GM18867 (cell line): Measurements from ENCODE around the gene BPIFB3.

Source experiments
- ATAC-seq: cut with Tn5 transposase; IDR thresholded peaks from one replicate; pipeline ENCODE4 v1.9.1; 2021; ENCODE audit warnings: mild to moderate bottlenecking, moderate library complexity; ENCODE audit not compliant: unreplicated experiment

Gene BPIFB3

GRCh38 chr20:33061658-33062028 lies 7.9 kb downstream of the BPIFB3 start:
- ATAC-seq, result no peak

- ATAC-seq, result no peak
These were observed 8.6 kb downstream of the BPIFB3 start for GRCh38 chr20:33062105-33062824.

- ATAC-seq, result no peak
These were observed 9.1 kb downstream of the BPIFB3 start for GRCh38 chr20:33062825-33063149.

- ATAC-seq, result no peak
These were observed 9.6 kb downstream of the BPIFB3 start for GRCh38 chr20:33063271-33063670.

DNA sequence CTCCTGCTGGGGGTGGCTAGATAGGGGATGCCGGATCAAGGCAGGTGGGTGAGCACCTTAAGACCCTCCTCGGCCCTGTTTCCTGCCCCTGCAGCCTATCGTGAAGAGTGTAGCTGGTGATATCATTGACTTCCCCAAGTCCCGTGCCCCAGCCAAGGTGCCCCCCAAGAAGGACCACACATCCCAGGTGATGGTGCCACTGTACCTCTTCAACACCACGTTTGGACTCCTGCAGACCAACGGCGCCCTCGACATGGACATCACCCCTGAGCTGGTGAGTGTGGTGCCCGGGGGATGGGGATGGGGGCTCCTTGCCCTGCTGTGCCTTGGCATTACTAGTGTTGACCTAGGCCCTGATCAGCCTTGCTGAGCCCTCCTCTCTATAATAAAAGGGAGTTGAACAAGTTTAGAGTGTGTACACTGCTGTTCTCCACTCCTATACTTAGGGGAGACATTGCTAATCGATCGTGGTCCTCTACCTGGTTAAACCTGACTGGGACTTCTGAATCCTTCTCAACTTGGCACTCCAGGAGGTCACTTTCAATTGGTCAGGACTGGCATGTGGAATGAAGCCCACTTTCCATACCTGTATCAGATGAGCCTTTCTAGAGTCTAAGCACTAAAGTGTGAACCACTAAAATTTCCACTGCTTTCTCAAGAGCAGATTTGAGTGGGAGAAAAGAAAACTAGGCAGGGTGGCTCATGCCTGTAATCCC lies 11.0 kb downstream of the BPIFB3 start:
- ATAC-seq, result no peak

GRCh38 chr20:33065785-33066184 lies 12.1 kb downstream of the BPIFB3 start:
- ATAC-seq, result no peak

GRCh38 chr20:33067806-33068205 lies 14.1 kb downstream of the BPIFB3 start:
- ATAC-seq, result no peak

DNA sequence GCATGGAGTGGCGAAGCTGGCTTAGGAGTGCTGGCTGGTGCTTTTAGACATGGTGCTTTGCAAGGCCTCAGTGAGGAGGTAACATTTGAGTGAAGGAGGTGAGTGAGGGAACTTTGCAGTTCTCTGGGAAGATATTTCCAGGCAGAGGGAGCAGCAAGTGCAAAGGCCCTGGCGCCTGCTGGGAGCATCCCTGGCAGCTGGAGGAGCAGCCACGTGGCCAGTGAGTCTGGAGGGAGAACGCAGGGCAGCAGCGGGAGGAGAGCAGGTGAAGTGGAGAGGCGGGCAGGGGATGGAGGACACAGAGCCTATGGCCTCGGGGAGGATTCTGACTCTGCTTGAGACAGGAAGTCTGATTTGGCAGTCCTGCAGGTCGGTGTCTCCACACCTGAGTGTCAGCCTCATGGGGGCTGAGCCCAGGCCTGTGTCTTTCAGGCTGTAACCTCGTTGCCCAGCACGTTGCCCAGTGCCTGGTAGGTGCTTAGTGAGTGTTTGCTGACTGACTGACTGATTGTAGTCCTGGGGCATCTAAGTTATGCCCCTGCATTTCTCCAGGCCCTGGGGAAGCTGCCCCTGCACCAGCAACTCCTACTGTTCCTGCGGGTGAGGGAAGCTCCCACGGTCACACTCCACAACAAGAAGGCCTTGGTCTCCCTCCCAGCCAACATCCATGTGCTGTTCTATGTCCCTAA lies 14.7 kb downstream of the BPIFB3 start:
- no peak for ATAC-seq

- ATAC-seq, result no peak
These were observed 16.0 kb downstream of the BPIFB3 start for GRCh38 chr20:33069673-33070072.

DNA sequence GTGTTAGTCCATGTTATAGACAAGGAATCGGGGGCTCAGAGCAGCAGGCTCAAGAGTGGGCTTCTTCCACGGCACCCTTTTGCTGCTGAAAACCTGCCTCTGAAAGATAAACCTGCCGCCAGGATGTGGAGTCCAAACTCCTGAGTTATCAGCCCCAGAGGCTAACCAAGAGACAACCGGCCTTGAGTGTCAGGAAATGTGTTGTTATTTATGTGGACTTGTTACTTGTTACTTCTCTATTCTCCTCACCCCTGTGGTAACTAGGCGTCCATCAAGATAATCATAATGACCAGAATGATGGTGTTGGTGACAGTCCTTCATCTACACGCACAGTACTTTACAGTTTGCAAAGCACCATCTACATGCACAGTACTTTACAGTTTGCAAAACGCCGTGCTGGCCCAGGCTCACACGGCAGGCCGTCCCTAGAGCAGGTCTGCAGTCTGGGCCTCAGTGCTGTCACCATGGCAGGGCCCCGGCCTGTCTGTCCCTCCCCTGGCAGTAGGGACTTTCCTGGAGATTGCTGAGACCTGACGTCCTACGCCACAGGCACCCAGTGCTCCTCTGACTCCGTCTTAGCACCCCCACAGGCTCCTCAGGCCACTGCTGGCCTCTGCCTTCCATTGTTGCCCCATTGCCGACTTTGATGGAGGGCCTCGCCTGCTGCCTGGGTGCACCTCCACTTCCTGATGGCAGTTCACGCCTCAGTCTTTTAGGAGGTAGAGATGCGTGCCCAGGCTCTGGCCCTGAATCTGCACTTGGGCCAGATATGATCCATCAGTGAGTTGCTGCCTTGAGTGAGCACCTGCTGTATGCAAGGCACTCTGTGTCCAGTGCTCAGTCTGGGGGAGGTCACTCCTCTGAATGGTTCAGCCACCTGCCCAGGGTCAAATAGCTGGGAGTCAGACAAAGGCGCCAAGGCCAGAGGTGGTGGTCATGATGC lies 16.7 kb downstream of the BPIFB3 start:
- ATAC-seq, result no peak

GRCh38 chr20:33071198-33071597 lies 17.5 kb downstream of the BPIFB3 start:
- ATAC-seq, result no peak

DNA sequence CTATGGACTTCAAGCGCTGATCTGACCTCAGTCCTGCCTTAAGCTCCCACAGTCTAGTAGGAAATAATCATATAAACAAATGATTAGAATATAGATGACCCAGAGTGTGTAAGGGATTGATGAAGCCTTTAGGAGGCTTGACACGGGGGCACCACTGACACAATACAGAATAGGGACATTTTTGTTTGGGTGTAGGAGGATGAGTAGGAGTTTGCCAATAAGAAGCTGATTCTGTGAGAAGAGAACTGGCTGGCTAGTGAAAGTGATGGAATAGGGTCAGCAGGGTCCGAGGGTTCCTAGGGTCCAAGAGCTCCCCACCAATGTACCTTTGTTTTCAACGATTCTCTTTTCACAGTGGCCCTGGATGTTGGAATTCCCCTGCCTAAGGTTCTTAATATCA lies 18.7 kb downstream of the BPIFB3 start:
- no peak for ATAC-seq

GRCh38 chr20:33072813-33073212 lies 19.1 kb downstream of the BPIFB3 start:
- no peak for ATAC-seq

GRCh38 chr20:33074675-33075074 lies 21.0 kb downstream of the BPIFB3 start:
- ATAC-seq, result no peak

GRCh38 chr20:33075281-33075680 lies 21.6 kb downstream of the BPIFB3 start:
- no peak for ATAC-seq

DNA sequence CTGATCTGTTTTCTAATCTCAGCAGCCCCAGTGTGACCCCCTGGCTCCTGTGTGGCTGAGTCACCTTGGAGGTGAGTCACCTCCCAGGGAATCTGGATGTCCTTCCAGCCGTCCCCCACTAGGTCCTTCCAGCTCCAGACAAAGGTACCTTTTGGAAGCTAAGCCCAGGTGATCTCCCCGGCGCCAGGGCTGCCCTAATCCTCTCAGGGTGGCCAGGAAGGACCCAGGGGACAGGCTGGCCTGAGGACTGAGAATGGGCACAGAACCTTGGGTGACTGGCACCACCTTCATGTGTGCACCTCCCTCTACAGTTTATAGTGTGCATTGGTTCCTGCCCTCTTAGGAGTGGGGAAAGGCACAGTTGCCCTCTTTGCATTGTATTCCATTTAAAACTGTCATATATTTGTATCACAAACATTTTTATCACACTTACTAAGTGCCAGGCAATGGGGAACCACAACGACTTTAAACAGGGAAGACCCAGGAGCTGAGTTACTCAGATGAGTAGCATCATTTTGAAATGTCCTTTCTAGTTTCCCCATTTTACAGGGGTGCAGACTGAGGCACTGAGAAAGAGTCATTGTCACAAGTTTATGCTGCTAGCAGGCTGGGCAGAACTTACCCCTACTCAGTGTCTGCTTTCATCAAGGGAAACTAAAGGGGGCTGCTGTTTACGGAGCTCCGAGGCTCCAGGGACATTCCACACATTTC lies 23.1 kb downstream of the BPIFB3 start:
- no peak for ATAC-seq

DNA sequence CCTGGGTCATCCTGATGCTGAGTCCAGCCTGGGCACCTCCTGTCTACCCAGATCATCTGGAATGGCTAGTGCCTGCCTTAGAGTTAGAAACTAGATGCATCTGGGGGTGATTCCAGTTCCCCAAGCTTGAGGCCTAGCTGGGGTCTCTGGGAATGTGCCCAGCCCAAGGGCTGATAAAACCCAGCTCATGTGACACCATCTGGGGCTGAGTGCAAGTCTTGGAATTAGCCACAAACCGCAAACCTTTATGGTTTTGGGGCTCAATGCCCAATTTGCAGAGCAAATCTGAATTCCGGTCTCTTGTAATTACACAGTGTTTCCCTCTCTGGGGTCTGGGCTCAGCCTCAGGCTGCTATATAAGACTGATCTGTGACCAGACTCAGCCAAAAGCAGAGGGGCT lies 25.6 kb downstream of the BPIFB3 start, which contains the start of gene BPIFB4:
Gene BPIFB4, plus strand, starts transcription at position 385 of the 400 bp plus-strand sequence. CDS start 1,884 bp downstream, outside the sequence.
- ATAC-seq, result no peak

GRCh38 chr20:33081411-33082154 lies 27.9 kb downstream of the BPIFB3 start:
- ATAC-seq, result no peak

DNA sequence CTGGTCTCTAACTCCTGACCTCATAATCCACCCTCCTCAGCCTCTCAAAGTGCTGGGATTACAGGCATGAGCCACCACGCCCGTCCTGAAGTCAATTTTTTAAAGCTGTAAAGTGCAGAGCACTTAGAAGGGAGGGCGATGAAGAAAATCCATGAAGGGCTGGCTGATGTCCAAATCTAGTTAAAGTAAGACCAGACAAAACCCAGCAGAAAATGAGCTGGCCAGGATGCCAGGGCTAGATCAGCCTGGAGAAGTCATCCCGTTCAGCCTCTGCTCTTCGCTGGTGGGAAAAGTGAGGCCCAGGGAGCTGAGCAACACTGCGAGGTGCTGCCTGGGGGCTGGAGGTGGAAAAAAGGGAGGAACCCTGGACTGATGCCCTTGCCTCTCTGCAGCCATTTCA lies 28.8 kb downstream of the BPIFB3 start:
- no peak for ATAC-seq
